Hematopoietic multipotent progenitor cell (in vitro differentiated cells): ENCODE data around the gene NKPD1. TPM values are rescaled to one million over a fixed set of nuclear protein-coding genes. Genes with fewer than 3 reads are reported as not detected.
A peak's percentile ranks its signal among the peaks of the same experiment; 100 is the strongest.

Source experiments
- DNase-seq, 3 donors: peaks; one replicate each; pipeline ENCODE4 v3.0.0-alpha.2; 2011 to 2015; ENCODE audit warnings: low read depth in 2 of 3, low spot score in 2 of 3
- total RNA-seq: library from RNA; depleted of rRNA; stranded (reverse); fragments of >200 nt; gene quantifications from one replicate; pipeline ENCODE4 v1.2.3, GENCODE V29; 2012

The NKPD1 gene
- total RNA-seq, 1 donor, result 1.6 TPM

DNA sequence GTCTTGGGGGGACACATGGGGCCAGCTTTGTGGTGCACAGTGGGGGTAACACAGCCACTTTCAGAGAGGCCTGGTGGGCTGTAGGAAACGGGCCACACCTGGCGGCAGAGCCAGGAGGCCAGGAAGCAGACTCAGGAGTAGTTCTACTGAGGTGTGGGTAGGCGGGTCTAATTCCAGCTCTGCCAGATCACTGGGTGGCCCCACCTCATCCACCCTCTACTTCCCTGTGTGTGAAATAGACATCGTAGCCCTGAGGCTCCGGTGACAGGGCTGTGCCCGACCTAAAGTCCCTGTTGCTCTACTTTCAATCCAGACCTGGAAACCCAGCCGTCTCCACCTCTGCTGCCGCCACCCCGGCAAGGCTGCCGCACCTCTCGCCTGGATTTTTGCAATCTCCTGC lies 4.0 kb downstream of the NKPD1 start:
- DNase-seq, result no peak

DNA sequence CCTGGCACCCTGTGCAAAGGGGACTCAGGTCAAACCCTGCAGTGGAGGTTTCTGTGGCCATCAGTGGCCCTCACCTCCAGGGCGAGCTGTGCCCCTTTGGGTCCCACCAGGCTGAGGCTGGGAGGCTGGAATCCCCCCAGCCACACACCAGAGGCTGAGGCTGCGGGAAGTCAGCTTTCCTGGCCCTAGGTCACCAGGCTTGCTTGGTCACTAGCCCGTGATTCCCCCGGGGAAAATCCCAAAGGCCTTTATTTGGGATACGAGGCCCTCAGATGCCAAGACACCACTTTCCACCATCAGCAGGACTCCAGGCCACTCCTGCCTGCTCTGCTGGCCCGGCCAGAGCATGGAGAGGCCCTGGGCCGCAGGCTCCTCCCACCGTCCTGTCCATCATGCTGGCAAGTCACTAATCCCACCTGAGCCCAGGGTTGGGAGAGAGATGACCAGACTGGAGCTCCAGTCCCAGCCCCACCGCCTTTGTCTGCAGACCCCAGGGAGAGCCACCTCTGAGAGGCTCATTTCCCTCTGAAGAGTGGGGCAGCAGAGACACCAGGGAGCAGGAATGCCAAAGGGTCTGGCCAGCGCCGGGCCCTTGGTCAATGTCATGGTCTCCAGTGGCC lies 4.7 kb downstream of the NKPD1 start:
- DNase-seq, result no peak

GRCh38 chr19:45154064-45154827 lies 6.5 kb downstream of the NKPD1 start:
- DNase-seq, result no peak

DNA sequence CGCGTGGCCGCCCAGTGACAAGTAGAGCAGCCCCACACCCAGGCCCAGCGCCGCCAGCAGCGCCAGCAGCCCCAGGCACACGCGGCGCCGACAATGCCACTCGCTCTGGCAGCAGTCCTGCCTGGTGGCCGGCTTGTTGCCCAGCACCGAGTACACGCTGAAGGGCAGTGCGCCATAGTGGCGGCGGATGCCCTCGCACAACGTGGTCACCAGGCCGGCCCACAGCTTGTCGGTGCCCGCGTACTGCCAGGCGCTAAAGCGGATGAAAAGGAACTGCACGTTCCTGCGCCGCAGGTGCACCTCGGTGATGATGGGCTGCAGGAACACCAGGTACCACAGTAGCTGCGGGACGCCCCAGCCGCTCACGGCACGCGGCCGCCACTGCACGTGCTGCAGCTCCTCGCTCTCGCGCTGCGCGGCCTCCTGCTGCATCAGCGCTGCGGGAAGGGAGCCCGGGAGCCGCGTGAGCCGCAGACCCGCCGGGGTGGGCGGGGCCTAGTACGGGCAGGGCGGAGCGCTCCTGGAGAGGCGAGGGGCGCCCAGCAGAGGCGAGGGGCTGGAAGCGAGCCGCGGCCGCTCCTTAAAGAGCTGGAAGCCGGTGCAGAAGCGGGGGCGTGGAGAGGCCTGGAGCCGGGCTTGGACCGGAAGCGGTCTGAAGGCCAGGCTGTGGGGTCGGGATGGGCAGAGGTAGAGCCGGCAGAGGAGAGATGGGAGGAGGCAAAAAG lies 7.3 kb downstream of the NKPD1 start:
- peak; percentile 21 to 60 (median 52) for DNase-seq

GRCh38 chr19:45152504-45153338 lies 8.1 kb downstream of the NKPD1 start:
- peak; percentile 21 to 63 (median 51) for DNase-seq

- DNase-seq, result no peak
Observed at GRCh38 chr19:45151821-45152503, 8.8 kb downstream of the NKPD1 start.

DNA sequence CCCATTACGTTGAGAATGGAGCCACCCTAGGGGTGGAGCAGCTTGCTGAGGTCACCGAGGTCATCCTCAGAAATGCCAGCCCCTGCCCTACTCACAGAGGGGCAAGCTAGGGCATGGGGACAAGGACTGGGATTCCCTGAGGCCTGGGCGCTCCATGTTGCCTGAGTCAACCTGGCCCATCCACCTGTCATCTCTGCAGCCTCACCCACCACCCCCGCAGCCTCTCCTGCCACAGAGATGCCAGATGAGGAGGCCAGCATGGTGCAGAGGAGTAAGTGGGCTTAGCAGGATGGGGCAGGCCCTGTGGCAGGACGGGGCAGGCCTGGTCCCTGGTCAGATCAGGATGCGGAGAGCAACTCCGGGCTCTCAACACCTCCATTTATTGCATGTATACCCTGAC lies 9.5 kb downstream of the NKPD1 start:
- DNase-seq, result no peak

GRCh38 chr19:45150751-45151281 lies 10.0 kb downstream of the NKPD1 start:
- DNase-seq, result no peak

- no peak for DNase-seq
Observed at GRCh38 chr19:45150180-45150579, 10.6 kb downstream of the NKPD1 start.

DNA sequence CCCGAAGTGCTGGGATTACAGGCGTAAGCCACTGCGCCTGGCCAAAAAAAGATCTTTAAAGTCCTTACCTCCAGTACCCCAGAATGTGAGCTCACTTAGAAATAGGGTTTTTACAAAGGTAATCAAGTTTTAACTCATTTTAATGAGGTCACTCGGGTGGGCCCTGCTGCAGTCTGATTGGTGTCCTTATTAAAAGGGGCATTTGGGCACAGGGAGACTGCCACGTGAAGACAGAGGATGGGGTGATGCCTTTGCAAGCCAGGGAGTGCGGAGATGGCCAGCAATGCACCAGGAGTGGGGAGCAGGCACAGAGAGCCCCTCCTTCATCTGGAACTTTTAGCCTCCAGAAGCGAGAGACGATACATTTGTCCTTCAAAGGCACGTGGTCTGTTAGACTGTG lies 11.7 kb downstream of the NKPD1 start:
- DNase-seq, result no peak

DNA sequence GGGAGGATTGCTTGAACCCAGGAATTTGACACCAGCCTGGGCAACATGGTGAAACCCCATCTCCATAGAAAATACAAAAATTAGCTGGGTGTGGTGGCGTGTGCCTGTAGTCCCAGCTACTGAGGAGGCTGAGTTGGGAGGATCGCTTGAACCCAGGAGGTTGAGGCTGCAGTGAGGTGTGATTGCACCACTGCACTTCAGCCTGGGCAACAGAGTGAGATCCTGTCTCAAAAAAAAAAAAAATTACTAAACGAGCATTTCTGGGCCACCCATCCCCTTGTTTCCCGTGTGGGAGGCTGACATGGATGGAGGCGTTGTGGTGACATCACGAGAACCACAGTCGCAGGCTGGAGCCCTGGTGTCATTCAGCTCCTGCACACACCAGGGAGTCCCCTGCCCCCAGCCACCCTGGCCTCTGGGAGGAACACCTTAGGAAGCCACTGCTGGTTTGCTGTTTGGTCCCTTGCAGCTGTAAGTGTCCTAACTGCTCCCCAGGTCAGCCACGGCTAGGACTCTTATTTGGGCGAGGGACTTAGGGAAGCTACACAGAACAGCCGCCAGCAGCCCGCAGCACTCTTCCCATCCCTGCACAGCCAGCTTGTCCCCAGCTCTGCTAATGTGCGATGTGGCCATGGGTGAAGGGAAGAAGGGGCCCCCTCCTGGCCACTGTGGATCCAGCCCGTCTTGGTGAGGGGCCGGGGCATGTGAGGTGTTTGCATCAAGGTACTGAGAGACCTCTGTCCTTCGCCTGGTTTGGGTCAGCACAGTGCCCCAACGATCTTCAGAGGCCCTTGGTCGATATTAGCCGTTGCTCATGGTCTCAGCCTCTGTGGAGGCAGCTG lies 12.7 kb downstream of the NKPD1 start:
- no peak for DNase-seq

- DNase-seq, result no peak
Observed at GRCh38 chr19:45146741-45147205, 14.0 kb downstream of the NKPD1 start.

GRCh38 chr19:45146251-45146650 lies 14.5 kb downstream of the NKPD1 start:
- no peak for DNase-seq

DNA sequence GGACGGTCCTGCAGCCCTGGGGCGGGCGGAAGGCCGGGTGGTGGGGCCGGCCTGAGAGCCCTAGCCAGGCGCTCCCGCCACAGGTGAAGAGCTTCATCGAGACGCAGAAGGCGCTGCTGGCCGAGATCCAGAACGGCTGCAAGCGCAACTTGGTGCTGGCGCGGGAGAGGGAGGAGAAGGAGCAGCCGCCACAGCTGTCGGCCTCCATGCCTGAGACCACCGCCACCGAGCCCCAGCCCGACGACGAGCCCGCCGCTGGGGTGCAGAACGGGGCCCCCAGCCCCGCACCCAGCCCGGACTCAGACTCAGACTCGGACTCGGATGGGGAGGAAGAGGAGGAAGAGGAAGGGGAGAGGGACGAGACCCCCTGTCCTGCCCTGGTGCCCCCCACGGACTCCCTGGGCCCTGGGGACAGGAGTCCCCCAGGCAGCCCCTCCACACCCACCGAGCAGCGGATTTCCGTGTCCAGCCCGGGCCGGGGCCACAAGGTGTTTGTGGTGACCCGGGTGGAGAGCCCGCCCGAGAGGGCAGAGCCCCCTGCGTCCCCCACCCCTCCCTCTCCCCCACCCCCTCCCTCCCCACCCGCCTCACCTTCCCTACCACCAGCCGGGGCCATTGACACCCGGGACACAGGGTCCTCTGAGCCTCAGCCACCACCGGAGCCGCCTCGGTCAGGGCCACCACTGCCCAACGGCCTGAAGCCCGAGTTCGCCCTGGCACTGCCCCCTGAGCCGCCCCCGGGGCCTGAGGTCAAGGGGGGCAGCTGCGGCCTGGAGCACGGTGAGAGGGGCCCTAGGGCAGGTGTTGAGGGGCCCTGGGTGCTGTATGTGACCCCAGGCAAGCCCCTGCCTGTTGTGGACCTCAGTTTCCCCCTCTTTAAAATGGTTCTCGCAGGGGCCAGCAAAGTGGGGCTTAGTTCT lies 15.3 kb downstream of the NKPD1 start:
- DNase-seq, result no peak

DNA sequence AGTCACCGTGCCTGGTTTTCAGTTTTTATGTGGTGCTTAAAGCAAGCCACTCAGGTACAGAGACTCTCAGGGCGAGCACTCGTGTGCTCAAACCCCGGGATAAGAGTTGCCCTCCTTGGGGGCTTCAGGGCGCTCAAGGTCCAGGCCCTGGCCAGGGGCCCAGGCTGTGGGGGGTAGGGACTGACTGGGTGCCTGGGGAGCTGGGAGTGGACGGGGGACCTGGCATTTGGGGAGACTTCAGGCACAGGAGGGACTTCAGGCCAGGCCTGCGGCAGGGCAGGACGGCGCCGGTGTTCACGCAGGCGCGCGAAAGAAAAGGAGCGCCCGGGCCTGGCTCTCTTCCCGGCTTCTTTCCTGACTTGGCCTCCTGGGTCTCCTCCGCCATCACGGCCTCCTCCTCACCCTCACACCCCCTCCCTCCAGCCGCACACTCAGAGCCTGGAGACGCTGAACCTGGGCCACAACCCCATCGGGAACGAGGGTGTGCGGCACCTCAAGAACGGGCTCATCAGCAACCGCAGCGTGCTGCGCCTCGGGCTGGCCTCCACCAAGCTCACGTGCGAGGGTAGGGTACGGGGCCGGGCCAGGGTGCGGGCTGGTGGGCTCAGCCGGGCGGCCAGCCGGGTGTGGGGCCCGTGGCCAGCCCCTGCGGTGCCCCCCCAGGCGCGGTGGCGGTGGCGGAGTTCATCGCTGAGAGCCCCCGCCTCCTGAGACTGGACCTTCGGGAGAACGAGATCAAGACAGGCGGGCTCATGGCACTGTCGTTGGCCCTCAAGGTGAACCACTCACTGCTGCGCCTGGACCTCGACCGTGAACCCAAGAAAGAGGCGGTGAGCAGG lies 16.1 kb downstream of the NKPD1 start:
- no peak for DNase-seq

- no peak for DNase-seq
Observed at GRCh38 chr19:45142726-45143110, 18.1 kb downstream of the NKPD1 start.
